GM21528 (cell line): ENCODE measurements around the gene TPM1.

Experiments
- ATAC-seq: cut with Tn5 transposase; IDR thresholded peaks from one replicate; pipeline ENCODE4 v1.9.1; 2021; ENCODE audit warnings: mild to moderate bottlenecking, moderate library complexity; ENCODE audit not compliant: unreplicated experiment, low FRiP score

The TPM1 gene

DNA sequence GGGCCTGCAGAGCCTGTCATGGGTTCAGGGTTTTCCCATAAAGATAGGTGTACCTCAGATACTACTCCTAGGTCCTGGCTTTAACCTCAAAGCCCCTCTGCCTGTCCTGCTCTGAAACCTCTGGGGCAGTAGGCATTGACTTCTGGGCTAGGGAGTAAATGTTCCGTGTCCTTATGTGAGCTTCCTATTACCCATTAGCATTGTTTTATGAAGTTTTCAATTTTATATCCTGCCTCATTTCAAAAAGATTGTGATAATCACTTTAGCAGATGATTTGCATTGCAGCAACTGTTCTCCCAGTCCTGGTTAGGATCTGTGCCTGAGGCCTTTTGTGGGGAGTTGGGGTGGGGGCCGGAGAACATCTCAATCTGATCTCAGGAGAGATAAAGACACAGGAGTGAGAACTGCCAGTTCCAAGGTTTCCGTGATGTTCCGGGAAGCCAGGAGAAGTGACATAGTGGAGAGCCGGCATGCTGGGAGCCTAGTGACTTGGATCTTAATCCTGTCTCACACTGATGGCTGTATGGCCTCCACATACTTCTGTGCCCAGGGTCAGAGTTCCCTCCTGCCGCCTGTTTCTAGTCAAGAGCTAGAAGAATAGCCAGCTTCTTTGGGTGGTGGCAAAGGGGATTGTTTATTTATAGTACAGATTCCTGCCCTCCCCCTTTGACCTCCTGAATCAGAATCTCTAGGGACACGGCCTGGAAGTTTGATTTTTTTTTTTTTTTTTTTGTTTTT lies 10.6 kb downstream of the TPM1 start:
- ATAC-seq, result no peak

DNA sequence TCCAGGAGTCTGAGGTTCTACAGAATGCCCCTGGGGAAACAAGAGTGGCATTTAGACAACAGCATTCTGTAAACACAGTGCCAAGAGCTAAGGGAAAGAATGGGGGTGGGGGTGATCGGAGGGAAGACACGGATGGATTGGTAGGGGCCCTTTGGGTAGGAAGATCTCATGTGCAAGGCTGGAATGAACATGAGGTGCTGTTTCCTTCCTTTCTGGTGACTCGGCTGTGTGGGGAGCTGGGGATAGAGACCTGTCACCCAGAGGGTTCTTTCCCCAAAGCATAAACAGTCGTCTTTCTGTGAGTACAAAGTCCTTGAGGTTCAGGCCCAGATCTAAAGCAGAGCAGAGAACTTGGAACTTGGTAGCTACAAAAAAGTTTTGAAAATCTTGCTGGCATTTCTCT lies 11.7 kb downstream of the TPM1 start:
- ATAC-seq, result no peak

DNA sequence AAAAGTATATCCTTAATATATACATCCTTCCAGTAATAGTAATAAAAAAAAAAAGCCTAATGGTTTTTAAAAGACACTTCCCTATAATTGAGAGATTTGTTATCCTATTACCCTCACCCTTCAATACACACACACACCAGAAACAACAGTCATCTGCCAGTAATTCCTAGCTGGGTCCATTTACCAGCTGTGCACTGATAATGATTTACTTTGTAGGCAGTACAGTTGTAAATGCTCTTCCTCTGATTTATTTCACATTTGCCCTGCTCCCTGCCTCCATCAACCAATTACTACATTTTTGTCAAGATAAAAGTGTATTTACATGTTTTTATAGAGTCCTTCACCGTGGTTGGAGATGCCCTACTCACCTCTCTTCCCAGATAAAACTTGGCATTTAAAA lies 12.4 kb downstream of the TPM1 start:
- ATAC-seq, result no peak

DNA sequence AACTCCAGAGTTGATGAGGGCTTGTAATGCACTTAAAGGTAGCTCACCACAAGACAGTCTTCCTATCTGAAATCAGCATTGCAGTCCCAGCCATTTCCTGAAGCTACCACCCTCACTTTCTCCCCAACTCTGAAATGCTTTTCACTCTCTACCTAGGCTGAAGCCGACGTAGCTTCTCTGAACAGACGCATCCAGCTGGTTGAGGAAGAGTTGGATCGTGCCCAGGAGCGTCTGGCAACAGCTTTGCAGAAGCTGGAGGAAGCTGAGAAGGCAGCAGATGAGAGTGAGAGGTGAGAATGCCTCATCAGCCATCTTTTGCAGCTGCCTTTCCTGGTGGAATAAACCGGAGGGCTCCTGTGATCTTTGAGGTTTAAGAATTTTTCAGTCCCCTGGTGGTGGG lies 14.3 kb downstream of the TPM1 start:
- ATAC-seq, result no peak

DNA sequence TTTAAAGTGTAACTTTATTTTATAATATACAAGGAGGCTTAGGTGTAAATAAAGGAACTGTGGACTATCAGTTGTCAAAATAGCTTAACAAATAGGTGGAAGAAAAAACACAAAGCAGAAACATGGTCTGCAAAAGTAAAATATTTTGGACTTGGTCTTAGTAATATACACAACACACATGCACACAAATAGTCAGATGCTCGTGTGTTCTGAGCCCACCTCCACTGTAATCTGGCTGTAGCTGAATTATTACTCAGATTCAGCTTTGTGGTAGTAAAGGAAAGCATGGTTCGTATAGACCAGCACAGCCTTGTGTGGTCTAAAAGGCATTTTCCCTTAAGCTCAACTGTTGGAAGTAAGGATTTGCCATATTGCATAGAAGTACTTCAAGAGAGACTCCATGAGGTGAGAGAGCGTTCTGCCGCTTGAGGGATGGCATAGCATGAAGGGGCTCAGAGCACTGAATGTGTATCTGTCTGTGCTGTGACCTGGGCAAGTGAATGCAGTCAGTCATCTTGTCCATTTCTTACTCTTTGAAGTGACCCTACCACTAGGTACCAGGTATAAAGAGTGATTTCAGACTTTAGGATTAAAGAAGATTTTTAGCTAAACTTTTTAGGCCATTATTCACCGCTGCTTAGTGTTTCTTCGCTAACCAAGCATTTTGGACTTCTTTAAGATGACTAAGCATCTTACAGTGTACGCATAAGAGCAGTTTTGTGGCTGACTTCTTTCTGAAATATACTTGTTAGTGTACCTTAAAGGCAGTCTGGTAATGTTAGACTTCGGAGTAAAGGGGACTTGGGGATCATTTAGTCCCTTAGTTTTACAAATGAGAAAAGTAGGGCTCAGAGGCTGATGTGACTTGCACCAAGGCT lies 15.2 kb downstream of the TPM1 start:
- no peak for ATAC-seq

DNA sequence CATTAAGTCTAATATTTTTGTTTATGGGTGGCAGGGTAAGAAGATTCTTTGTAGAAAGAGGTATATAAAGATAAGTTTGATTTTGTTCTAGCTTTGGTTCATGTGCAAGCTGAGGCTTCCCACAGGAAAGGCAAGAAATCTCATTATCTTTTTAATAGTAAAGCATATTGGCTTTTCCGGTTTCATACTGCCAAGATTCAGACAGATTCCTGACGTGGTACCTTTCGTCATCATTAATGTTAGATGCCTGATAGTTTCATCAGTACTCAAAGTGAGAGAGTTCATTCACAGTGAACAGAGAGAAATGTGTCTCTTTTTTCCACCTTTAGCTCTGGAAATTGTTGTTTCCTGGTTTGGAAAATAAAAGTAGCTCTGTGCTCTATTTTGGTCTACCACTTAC lies 16.5 kb downstream of the TPM1 start:
- no peak for ATAC-seq

DNA sequence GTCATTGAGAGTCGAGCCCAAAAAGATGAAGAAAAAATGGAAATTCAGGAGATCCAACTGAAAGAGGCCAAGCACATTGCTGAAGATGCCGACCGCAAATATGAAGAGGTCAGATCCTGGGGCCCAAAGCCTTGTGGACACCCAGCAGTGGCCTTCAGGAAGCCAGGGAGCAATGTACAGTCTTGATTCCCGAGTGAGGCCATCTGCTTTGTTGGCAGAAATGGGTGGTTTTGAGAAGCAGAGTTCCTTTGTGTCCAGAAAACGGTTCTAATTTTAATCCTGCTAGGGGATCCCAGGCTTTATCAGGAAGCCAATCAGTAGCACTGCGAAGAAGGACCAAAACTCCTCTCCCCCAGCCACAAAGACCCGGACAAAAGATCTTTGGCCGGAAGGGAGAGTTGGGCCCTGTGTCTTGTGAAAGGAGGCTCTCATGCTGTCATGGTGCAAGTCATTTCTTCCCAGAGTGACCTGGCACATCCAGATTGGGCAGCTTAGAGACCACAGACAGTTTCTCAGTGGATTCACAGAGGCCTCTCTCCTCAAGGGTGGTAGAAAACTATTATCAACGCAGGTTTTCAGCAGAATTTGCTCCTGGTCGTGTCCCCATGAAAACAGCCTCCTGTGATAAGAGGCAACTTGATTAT lies 17.1 kb downstream of the TPM1 start:
- no peak for ATAC-seq

DNA sequence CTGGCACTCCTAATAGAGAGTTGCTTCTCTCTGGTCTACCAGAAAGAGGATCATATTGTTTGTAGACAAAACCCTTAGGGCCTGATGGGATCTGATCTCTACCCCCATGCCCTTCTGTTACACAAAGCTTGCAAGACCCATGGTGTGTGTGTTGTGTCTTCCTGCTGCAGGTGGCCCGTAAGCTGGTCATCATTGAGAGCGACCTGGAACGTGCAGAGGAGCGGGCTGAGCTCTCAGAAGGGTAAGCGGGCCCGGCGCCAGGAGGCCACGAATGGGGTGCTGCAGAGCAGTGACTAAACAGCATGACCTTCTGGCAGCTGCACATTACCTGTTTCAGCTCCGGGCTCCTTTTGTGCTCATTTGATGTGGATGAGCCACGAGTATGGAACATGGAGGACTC lies 18.2 kb downstream of the TPM1 start:
- ATAC-seq, result no peak

DNA sequence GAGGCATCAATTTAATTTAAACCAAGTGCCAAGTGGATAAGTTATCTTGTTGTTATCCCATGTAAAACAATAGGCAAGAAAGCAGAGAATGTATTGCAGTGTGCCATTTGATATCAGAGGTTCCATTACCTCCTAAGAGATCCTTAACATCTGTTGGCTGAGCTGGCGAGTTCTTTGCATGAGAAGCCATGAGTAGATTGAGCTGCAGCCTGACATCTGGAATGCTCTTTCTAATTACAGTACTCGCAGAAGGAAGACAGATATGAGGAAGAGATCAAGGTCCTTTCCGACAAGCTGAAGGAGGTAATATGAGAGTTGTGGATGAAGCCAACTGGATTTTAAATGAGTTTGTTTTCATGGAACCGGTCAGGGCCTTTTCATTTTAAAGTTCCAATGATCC lies 19.4 kb downstream of the TPM1 start:
- ATAC-seq, result no peak

DNA sequence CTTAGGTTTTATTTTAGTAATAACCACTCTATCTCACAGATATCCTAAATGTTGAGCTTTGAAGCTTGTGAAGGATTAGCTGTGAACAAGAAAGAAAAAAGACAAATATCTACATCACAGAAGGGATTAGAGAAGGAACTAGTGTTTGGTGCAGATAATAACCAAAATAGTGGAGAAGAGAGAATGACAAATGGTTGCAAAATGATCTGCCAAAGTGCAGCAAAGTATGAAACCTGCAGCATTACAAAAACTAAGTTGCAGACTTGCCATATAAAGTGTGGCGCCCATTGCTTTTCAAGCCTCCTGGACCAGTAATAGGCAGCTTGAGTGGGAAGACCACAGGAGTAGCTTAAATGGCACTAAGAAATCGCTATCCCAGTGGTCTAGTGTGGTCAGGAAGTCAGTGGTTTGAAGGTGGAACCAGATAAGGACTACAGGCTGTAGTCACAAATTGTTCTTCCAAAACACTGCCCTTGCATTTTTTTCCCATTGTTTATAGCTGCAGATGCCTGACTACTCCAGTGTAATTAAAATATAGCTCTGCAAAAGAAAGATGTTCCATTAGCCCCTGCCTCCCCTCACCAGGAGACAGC lies 20.7 kb downstream of the TPM1 start:
- ATAC-seq, result no peak

DNA sequence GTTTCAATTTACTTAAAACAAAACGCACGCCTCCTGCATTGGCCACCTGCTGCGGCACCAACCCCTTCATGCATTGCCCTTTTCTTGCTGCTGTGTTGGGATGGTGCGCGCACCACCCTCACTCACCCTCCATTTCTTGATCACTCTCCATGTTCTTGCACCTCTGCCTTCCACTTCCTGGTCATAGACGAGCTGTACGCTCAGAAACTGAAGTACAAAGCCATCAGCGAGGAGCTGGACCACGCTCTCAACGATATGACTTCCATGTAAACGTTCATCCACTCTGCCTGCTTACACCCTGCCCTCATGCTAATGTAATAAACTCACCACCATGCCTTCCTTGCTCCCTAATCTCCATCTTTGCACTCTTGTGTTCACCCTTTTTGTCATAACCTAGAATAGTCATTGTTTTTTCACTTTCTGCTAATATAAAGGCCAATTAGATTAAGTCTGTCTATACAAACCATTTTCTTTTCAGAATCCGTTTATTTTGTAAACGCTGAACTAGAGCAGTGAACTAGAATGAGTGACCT lies 21.4 kb downstream of the TPM1 start:
- no peak for ATAC-seq

DNA sequence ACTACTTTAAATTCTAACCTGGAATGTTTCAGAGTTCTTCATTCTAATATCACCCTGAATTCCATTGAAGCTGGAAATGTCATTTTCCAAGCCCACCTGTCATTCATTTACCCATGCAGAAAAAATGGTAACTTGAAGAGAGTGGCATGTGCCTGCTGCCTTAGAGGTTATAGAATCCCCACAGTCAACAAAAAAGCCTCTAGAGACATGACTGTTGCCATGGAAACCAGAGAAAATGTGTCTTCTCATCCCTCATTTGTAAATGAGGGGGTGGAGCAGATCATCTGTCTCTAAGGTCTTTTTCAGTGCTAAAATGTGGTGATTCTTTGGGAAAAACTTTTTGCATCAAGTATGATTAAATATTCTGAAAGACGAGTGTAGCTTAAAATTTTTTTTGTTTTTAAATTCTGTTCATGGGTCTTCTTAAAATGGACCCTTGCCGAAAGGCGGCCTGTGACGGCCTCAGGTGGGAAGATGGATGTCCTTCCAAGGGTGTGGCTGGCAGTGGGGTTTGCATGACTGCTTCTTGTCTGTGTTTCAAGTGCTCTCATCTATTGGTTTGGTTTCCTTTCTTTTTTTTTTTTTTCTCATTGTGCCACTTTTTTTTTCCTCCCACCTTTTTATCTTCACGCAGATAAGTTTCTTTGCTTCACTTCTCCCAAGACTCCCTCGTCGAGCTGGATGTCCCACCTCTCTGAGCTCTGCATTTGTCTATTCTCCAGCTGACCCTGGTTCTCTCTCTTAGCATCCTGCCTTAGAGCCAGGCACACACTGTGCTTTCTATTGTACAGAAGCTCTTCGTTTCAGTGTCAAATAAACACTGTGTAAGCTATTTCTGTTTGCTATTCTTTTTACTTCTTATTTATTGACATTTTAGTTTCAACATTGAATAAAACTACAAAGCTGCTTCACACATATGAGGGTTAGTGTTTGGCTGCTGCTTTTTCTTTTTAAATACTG lies 23.0 kb downstream of the TPM1 start:
- no peak for ATAC-seq

DNA sequence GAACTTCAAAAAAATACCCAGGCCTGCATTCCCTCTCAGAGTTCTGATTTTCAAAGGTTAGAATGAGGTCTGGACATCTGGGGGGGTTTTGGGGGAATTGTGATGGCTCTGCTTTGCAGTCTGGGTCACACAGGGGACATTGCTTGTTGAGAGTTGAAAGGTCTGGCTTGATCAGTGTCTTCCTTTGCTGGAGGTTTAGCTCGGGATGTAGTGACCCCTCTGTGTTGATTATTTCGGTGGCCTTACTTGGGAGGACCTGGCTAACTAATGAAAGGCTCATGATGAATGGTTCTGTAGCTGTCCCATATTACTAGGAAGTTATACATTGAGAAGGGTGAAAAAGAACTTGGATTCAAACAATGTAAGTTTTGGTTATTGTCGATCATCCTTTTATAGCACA lies 23.7 kb downstream of the TPM1 start:
- ATAC-seq, result no peak

DNA sequence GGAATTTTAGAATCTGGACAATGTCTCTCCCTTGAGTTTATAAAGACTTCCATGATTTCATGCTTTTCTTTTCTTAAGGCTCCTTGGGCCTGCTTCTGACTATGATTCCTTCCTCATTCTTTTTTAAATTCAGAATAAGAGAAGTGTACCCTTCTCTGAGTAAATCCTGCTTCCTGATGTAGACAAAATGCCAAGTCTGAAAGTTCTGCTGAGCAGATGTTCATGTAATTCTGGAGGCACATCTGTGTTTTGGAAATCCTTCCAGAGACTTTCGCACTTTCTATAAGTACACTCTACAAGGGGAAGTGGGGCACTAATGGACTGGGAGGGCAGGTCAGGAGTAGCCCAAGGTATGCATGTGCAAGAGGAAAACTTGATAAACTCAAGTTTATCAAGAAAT lies 24.8 kb downstream of the TPM1 start:
- ATAC-seq, result no peak

DNA sequence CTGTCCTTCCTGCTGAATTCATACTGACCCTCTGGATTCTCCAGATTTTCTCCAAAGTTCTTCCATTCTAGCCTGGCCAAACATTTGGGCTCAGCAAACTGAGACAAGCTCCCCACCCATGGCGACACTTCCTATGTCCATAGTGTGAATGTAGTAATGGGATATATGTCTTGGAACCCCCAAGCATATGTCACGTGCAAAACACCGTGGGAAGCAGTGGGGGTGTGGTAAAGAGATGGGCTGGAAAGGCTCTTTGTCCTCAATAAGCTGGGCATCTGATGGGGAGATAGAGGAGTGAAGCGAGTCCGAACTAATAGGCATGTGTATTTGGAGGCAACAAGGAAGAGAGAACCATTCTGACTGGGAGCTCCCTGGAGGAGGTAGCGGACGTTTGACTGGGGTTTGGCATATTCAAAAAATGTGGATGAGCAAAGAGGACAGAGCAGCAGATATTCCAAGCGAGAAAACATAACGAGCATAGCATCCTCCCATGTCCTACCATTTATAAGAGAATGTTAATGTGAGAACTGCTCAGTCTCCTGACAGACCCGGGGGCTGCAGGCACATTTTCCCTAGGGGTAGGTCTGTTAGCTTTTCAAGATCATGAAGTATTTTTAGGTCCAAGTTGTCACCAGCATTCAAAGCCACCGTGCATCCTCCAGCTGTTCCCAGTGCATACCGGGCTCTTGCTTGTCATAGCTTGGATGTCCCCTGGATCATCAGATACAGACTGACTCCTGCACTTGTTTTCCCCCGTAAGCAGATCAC lies 25.6 kb downstream of the TPM1 start:
- no peak for ATAC-seq

DNA sequence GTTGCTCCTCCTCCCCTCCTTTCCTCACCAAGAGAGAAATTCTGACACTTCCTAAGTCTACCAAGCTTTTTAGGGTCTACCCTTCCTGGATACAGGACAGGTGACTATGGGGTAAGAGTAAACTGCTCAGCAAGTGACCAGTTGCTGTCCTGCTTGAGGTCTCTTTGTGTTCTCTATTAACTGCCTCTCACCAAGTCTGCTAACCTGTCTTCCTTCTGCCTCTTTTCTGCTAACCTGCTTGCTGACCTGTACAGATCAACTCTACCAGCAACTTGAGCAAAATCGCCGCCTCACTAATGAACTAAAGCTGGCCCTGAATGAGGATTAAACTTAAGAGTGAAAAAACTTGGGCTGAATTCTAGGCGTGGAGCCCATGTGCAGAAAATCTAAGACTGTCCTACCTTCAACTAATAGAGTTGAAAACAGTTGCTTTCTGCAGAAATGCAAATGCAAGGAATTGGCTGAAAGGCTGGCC lies 27.1 kb downstream of the TPM1 start:
- no peak for ATAC-seq

DNA sequence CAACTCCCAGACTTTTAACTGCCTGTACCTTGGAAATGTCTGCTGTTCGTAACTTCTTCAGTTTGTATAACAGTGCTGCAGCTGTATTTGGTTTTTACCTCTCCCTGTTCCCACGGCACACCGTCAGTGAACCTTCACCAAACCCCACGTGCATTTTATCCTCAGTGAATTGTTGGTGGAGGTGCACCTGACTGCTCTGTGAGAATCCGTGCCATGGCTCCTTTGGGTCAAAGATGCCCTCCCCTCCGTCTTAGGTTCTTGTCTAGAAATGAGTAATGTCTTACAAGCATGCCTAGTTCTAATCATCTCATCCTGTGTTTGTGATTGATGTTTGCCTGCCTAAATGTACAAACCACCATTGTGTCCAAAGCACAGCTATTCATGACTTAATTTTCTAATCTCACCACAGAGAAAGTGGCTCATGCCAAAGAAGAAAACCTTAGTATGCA lies 28.2 kb downstream of the TPM1 start:
- no peak for ATAC-seq

DNA sequence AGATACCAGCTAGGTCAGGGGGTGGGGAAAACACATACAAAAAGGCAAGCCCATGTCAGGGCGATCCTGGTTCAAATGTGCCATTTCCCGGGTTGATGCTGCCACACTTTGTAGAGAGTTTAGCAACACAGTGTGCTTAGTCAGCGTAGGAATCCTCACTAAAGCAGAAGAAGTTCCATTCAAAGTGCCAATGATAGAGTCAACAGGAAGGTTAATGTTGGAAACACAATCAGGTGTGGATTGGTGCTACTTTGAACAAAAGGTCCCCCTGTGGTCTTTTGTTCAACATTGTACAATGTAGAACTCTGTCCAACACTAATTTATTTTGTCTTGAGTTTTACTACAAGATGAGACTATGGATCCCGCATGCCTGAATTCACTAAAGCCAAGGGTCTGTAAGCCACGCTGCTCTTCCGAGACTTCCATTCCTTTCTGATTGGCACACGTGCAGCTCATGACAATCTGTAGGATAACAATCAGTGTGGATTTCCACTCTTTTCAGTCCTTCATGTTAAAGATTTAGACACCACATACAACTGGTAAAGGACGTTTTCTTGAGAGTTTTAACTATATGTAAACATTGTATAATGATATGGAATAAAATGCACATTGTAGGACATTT lies 28.9 kb downstream of the TPM1 start:
- no peak for ATAC-seq
